GM12873 (cell line): Measurements from ENCODE around the gene MAP2K4.

Experiments
- CTCF ChIP-seq: IDR thresholded peaks from 2 replicates; pipeline ENCODE4 v1.5.1; 2012; ENCODE audit warnings: low read depth, mild to moderate bottlenecking, moderate library complexity, low read length, control low read depth; ENCODE audit not compliant: insufficient read depth; ENCODE audit errors: missing control alignments

Gene MAP2K4

GRCh38 chr17:12020642-12021622, at the start of gene MAP2K4:
Gene MAP2K4, plus strand, starts transcription at chr17:12020877. Its CDS starts 10 bp downstream, at chr17:12020887.
- TF ChIP-seq CTCF = no peak

DNA sequence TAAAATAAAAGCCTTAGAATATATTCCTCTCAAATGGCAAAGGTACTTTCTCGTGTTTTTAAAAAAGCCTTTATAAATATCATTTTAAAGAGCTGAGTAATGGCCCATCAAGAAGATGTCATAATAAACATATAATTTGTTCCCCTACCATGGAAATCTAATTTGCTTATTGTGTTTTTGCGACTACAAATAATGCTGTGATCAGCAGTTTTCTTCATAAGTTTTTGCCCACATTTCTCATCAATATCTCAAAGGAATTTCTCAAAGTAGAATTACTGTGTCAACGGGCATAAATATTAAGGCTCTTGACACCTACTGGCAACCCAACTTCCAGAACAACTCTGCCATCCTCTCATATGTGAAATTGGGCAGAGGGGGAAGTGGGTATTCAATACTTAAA, 40.9 kb upstream of the MAP2K4 start:
- TF ChIP-seq CTCF = no peak

DNA sequence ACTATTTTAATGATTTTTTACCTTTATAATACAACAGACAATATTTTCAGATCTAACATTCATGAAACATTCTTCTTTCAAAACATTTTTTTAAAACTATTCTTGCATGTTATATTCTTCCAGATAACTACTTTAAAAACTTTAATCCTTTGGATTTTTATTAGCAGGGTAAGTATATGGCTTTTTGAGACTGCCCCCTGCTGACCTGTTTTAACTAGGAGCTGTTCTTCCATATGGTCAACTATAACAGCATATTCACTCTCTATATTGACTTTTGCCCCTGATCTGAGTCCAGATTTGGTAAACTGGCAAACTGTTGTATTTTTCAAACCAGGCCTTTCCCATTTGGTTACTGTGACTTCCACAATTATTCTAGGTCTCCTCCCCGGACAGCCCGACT, 39.9 kb upstream of the MAP2K4 start:
- TF ChIP-seq CTCF = peak; percentile 14

DNA sequence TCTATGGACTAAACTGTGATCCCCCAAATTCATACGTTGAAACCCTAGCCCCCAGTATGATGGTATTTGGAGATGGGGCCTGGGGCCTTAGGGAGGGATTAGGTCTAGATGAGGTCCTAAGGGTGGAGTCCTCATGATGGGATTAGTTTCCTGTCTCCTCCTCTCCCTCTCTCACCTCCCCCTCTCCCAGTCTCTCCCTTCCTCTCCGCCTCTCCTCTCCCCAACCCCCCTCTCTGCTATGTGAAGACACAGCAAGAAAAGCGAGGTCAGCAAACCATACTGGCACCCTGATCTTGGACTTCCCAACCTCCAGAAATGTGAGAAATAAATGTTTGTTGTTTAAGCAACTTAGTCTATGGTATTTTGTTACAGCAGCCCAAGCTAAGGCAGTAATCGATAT, 38.8 kb upstream of the MAP2K4 start:
- no peak for TF ChIP-seq CTCF

DNA sequence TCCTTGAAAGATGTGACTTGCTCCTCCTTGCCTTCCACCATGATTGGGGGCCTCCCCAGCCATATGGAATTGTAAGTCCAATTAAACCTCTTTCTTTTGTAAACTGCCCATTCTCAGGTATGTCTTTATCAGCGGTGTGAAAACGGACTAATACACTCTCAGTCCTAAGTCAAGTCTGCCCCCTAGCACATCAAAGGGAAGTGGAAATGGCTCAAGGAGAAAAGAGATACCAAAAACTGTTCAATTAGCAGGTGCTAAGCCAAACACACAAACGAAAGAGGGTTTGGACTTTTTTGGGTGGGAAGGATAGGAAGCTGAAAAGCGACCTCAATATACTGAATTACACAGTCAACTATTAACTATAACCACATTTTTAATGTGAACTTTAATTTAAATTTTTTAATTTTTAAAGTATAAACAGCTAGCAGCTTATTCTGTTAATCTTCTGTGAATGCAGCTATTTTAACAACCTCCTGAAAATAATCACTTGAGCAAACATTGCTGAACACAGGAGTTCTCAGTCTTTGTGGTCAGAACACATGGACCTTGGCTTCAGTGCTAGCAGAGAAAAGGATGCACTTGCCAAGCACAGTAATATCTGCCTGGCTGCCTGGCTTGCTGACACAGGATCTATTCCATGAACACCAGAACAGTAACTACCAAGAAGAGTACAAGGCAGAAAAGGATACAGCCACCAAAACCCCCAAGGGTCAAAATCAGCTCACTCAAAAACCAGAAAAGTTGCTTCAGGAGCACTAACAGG, 34.3 kb upstream of the MAP2K4 start:
- no peak for TF ChIP-seq CTCF

DNA sequence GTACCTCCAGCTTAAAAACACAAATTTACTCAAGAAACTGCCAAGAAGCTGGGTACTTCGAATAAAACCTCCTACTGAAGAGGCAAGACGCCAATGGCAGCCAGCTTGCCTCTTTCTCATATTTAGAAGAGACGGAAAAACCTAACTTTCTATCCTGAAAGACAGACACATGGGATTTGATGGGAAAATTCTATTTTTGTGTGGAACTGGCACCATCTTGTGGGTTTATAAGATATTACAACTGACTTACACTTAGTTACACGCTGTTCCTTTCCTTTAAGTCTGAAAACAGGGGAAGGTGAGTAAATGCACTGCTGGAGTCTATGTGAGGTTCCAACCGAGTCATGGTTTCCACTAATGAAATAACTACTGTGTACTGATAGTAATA, 33.7 kb upstream of the MAP2K4 start:
- TF ChIP-seq CTCF = peak; percentile 36

DNA sequence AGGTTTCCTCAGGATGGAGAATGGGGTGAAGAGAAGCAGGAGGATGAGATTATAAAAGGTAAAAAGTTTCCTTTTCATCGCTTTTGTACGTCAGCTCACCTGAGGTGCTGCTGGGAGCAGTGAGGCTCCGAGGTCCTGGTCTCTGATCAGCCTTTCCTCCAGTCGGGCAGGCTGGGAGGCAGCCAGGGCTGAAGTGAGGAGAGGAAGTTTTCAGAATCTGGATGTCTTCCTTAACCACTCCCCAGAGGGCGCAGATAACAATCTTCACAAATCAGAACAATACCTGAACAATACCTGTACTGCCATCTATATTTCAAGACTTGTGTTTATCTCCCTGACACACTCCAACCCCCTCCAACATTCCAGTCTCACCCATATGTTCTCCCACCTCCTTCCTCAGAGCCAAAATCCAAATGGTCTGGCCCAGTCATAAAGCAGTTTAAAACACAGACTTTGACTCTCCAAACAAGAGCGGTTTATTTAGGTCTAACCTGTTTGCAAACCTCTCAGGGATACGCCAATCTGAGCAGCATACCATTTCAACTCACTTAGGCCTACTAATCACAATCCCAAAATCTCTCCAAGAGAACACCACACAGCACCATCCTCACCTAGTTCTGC, 30.2 kb upstream of the MAP2K4 start:
- no peak for TF ChIP-seq CTCF
